HepG2 (cell line): ENCODE data around the gene KLHL40. TPM values are rescaled to one million over a fixed set of nuclear protein-coding genes. Genes with fewer than 3 reads are reported as not detected.

Experiments used
- ARNT ChIP-seq: fragments of 450-650 bp; IDR thresholded peaks from 2 replicates; pipeline ENCODE4 v1.6.1; 2017
- CERS6 ChIP-seq: sonication (generic); formaldehyde crosslinking; IDR thresholded peaks from 2 replicates; pipeline ENCODE4 v1.5.0; 2020; ENCODE audit warnings: missing genetic modification reagents
- FUBP1 ChIP-seq: sonication (generic); formaldehyde crosslinking; IDR thresholded peaks from 2 replicates; pipeline ENCODE4 v1.5.1; 2020; ENCODE audit warnings: missing genetic modification reagents, mild to moderate bottlenecking, borderline replicate concordance
- HNF4G ChIP-seq, 2 experiments: sonication (generic) in 1 of 2; formaldehyde crosslinking in 1 of 2; IDR thresholded peaks; 2 replicates each; pipeline versions ENCODE4 v1.4.0 to v1.6.1; 2011 to 2020; ENCODE audit warnings: borderline replicate concordance in 2 of 2, low read depth in 2 of 2, mild to moderate bottlenecking in 2 of 2, low read length in 1 of 2, missing genetic modification reagents in 1 of 2, moderate library complexity in 1 of 2
- KAT8 ChIP-seq: IDR thresholded peaks from 2 replicates; pipeline ENCODE4 v1.6.1; 2016; ENCODE audit warnings: missing genetic modification reagents, missing compliant biosample characterization
- KLF16 ChIP-seq, 2 experiments: sonication (generic) in 1 of 2; formaldehyde crosslinking in 1 of 2; IDR thresholded peaks; 2 replicates each; pipeline versions ENCODE4 v1.6.1 to v1.8.0; 2016 to 2023; ENCODE audit warnings: missing genetic modification reagents in 2 of 2, missing compliant biosample characterization in 1 of 2
- LRRFIP1 ChIP-seq: sonication (generic); formaldehyde crosslinking; conservative IDR thresholded peaks from 2 replicates; pipeline ENCODE4 v1.4.0; 2020; ENCODE audit warnings: missing genetic modification reagents
- THAP8 ChIP-seq: sonication (generic); formaldehyde crosslinking; IDR thresholded peaks from 2 replicates; pipeline ENCODE4 v1.5.1; 2020; ENCODE audit warnings: missing genetic modification reagents, mild to moderate bottlenecking, borderline replicate concordance
- ZBTB42 ChIP-seq: sonication (generic); formaldehyde crosslinking; IDR thresholded peaks from 2 replicates; pipeline ENCODE4 v1.5.0; 2020; ENCODE audit warnings: mild to moderate bottlenecking, missing genetic modification reagents
- ZC3H13 ChIP-seq: sonication (generic); formaldehyde crosslinking; IDR thresholded peaks from 2 replicates; pipeline ENCODE4 v1.8.1; 2023; ENCODE audit warnings: mild to moderate bottlenecking, missing genetic modification reagents, moderate library complexity
- ZNF207 ChIP-seq: fragments of 450-650 bp; IDR thresholded peaks from 2 replicates; pipeline ENCODE4 v1.6.1; 2016; ENCODE audit warnings: antibody characterized with exemption, borderline replicate concordance
- ZNF253 ChIP-seq: sonication (generic); formaldehyde crosslinking; IDR thresholded peaks from 2 replicates; pipeline ENCODE4 v1.8.0; 2022; ENCODE audit warnings: mild to moderate bottlenecking, missing genetic modification reagents, borderline replicate concordance
- ZNF607 ChIP-seq: sonication (generic); formaldehyde crosslinking; IDR thresholded peaks from 2 replicates; pipeline ENCODE4 v1.5.1; 2020; ENCODE audit warnings: missing genetic modification reagents, mild to moderate bottlenecking, borderline replicate concordance
- ZNF710 ChIP-seq: sonication (generic); formaldehyde crosslinking; IDR thresholded peaks from 2 replicates; pipeline ENCODE4 v1.5.0; 2020; ENCODE audit warnings: mild to moderate bottlenecking, missing genetic modification reagents, borderline replicate concordance
- polyA plus RNA-seq, 8 experiments: library from polyadenylated mRNA; depleted of rRNA in 3 of 8; stranded (reverse) in 7 of 8; unstranded in 1 of 8; fragments of >200 nt; fragmentation: Illumina TruSeq in 4 of 8; extraction: Trizol in 4 of 8; gene quantifications; 2 replicates each; pipeline versions ENCODE4 v1.2.1 to v1.2.3, GENCODE V29; 2011 to 2016; ENCODE audit warnings: low read depth in 4 of 8, missing spikeins in 1 of 8, mixed read lengths in 1 of 8; ENCODE audit not compliant: insufficient read depth in 1 of 8
- total RNA-seq, 5 experiments: library from RNA; depleted of rRNA; stranded (reverse); fragments of >200 nt; fragmentation: Illumina TruSeq; extraction: Trizol; gene quantifications; 2 replicates each; pipeline ENCODE4 v1.2.3, GENCODE V29; 2016; ENCODE audit warnings: low read depth in 1 of 5
- TF ChIP-seq, protein P1 (sequence below): sonication (generic); formaldehyde crosslinking; IDR thresholded peaks from 2 replicates; pipeline ENCODE4 v1.9.0; 2022; ENCODE audit warnings: low read depth, missing genetic modification reagents
- TF ChIP-seq, protein P2 (sequence below): sonication (generic); formaldehyde crosslinking; IDR thresholded peaks from 2 replicates; pipeline ENCODE4 v1.8.0; 2022; ENCODE audit warnings: mild to moderate bottlenecking, missing genetic modification reagents

The KLHL40 gene
- total and polyA plus RNA-seq, 2 of the 13 experiments (the other 11 are each of a cell fraction or from before 2014, with no cell fraction given): not detected

DNA sequence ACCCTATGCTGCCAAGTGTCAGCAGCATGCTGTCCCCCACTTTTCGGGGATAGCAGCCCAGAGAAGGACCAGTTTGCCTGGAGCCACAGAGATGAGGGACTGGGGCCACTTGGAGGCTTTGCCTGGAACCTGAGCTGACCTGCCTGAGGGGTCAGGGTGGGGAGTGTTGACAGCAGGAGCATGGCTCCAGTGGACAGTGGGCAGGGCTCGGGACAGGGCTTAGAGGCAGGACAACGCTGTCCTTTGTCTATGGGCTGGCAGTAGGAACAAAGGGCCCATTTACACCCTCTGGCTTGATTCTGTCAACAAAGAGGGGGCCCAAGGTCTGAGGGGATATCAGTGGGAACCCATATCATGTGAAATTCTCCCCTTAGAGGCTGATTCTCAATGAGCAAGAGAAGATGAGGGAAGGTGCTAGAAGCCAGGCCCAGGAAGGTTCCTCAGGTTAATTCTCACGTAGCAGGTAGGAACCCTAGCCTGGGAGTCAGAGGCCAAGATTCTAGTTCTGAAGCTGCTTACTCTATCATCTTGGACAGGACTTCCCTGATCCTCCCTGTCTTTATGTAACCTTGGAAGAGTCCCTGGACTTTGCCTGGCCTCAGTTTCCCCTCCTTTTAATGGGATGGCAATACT is 47.0 kb downstream of the KLHL40 start (continued):
- TF ChIP-seq ZNF710 (CRISPR knock-in tag) (peak; percentile 44; the same call in 1 of the 2 replicates), KLF16 (CRISPR knock-in tag; IDR thresholded peaks at IDR 0.05) (no peak), CERS6 (CRISPR knock-in tag) (no peak), ZC3H13 (no peak), ZNF607 (CRISPR knock-in tag) (no peak), ARNT (no peak), ZBTB42 (no peak), FUBP1 (CRISPR knock-in tag) (no peak), KAT8 (peak; percentile 48; the same call in 1 of the 2 replicates), LRRFIP1 (no peak), ZNF207 (no peak), HNF4G (IDR thresholded peaks at IDR 0.05; ENCODE audit: borderline replicate concordance, low read depth, low read length) (no peak), HNF4G (CRISPR knock-in tag; IDR thresholded peaks at IDR 0.05; ENCODE audit: borderline replicate concordance, low read depth) (no peak), ZNF253 (CRISPR knock-in tag) (no peak), THAP8 (CRISPR knock-in tag) (no peak)
- TF ChIP-seq, protein P1, sequence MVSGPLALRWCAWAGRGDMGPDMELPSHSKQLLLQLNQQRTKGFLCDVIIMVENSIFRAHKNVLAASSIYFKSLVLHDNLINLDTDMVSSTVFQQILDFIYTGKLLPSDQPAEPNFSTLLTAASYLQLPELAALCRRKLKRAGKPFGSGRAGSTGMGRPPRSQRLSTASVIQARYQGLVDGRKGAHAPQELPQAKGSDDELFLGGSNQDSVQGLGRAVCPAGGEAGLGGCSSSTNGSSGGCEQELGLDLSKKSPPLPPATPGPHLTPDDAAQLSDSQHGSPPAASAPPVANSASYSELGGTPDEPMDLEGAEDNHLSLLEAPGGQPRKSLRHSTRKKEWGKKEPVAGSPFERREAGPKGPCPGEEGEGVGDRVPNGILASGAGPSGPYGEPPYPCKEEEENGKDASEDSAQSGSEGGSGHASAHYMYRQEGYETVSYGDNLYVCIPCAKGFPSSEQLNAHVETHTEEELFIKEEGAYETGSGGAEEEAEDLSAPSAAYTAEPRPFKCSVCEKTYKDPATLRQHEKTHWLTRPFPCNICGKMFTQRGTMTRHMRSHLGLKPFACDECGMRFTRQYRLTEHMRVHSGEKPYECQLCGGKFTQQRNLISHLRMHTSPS (CRISPR knock-in tag): peak; percentile 57; the same call in 1 of the 2 replicates
- TF ChIP-seq, protein P2, sequence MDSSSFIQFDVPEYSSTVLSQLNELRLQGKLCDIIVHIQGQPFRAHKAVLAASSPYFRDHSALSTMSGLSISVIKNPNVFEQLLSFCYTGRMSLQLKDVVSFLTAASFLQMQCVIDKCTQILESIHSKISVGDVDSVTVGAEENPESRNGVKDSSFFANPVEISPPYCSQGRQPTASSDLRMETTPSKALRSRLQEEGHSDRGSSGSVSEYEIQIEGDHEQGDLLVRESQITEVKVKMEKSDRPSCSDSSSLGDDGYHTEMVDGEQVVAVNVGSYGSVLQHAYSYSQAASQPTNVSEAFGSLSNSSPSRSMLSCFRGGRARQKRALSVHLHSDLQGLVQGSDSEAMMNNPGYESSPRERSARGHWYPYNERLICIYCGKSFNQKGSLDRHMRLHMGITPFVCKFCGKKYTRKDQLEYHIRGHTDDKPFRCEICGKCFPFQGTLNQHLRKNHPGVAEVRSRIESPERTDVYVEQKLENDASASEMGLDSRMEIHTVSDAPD: peak; percentile 87
